GM19328 (cell line): Measurements from ENCODE around the gene MAGI2.

Experiments used
- ATAC-seq: cut with Tn5 transposase; IDR thresholded peaks from one replicate; pipeline ENCODE4 v1.9.1; 2021; ENCODE audit warnings: mild to moderate bottlenecking, moderate library complexity; ENCODE audit not compliant: unreplicated experiment

Gene MAGI2

DNA sequence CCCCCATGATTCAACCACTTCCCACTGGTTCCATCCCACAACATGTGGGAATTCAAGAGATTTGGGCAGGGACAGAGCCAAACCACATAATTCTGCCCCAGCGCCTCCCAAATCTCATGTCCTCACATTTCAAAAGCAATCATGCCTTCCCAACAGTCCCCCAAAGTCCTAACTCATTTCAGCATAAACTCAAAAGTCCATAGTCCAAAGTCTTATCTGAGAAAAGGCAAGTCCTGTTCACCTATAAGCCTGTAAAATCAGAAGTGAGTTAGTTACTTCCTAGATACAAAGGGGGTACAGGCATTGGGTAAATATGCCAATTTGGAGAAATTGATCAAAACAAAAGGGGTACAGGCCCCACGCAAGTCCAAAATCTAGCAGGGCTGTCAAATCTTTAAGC lies 272.9 kb downstream of the MAGI2 start:
- ATAC-seq = no peak

DNA sequence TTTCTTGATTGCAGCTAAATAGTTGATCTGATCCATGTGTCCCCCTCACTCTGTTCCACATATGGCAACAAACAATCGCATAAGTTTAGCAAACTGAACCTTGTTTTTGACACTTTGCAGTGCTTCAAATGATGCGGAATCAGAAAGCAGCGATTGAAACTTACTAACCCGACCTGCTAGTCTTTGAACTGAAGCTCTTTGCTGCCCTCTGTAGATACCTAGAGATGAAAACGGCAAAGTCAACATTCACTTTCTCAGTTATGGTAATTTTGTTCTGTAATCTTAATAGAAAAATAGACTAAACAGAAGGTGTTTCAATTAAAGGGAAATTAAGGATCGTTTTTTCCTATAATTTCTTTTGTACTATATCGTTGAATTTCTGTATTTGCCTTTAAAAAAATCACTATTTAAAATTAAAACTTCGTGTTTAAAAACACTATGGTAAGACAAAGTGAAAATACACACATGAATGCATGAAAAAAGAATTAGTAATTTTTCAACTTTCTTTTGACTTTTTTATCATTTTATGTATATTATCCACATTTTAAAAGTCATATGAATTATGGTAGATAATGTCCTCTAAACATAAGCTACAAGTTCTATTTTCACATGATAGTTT lies 276.5 kb downstream of the MAGI2 start:
- no peak for ATAC-seq

DNA sequence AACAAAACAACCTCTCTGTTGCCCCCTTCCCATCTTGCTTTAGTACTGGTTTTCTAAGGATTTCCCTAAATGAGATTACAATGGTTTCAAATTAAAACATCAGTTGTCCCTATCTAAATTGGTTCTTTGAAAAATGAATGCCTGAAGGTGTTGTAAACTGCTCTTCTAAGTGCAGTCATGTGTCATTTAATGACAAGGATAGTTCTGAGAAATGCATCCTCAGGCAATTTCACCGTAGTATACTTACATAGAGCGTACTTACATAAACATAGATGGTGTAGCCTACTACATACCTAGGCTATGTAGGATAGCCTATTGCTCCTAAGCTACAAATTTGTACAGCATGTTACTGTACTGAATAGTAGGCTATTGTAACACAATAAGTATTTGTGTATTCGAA lies 278.1 kb downstream of the MAGI2 start:
- ATAC-seq = no peak

DNA sequence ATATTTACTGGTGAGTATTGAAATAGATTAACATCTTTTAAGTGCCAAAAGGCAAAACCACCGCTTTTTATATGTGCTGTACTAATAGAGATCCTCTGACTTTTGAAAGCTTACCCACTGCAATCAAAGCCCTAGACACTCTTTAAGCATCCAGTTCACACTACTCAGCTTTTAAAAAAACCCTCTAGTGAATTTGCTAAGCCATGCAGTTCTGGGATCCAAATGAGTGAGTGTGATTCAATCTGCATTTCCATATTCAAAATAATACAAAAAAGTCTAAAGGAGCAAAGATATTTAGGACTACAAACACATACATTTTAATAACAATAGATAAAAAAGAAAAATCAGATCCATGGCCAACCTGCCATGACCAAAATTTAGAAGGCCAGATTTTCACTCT lies 288.2 kb downstream of the MAGI2 start:
- no peak for ATAC-seq

DNA sequence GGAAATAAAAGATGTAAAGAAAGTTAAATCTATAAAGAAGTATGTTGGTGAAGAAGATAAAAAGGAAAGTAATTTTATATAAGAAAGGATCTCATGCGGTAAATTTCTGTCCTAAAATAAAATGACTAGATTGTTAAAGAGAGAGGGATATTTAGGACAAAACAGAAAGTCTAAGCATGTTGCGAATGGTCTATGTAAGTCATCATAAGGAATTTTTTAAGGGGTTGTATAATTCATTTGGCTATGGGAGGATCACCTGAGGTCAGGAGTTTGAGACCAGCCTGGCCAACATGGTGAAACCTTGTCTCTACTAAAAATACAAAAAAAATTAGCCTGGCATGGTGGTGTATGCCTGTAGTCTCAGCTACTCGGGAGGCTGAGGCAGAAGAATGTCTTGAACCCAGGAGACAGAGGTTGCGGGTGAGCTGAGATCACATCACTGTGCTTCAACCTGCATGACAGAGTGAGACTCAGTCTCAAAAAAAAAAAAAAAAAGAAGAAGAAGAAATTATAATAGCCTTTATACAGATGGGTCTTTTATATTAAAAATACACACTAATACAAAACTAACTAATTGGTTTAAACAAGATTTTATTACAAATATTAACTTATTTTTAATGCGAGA lies 294.3 kb downstream of the MAGI2 start:
- no peak for ATAC-seq

DNA sequence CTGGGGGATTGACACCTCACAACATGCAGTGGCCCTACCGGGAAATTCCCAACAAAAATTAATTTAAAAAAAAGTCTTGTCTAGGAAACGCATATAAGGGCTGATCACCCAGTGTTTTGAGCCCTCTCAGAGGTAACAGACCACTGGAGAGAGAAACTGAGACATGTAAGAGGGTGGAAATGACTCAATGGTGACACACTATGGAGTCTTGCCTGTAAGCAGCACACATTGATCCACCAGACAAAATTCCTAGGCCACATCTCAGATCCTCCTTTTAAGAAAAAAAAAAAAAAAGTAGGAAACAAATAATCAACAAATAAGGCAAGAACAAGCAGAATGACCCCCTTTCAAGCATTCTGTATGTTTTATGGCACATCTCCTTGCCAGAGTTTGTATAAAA lies 296.2 kb downstream of the MAGI2 start:
- no peak for ATAC-seq

DNA sequence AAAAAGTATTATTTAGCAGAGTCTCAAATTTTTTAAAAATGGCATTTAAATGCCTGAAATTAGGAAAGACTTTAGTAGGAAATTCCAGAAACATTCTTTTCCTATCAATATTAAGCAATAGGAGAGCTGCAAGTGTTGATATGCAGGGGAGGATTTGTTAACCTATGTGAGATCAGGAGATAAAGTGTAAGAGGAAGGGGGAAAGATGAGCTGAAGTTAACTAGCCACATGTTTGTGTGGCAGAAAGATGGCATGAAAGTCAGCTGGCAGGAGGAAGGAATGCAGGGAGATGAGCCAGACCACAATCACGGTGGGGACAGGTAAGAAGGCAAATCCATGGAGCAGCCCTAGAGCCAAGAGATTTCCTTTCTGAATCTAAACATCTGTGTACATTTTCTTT lies 303.6 kb downstream of the MAGI2 start:
- ATAC-seq = no peak

DNA sequence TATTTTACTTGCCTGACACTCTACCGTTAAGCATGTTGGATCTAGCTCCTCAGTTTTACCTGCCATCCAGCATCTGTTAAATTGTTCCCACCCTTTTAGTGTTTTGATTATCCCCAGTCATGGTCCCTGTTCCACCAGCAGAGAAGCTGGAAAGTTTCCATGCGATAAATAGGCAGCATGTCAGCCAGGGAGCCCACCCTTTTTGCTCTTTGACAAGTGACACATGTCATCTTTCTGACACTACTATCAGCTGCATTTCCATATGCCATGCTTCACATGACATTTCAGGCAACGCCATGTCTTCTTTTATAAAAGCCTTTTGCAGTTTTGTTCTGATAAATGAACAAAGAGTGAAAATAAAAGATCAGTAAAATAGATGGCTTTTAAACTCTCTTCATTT lies 310.8 kb downstream of the MAGI2 start:
- no peak for ATAC-seq

DNA sequence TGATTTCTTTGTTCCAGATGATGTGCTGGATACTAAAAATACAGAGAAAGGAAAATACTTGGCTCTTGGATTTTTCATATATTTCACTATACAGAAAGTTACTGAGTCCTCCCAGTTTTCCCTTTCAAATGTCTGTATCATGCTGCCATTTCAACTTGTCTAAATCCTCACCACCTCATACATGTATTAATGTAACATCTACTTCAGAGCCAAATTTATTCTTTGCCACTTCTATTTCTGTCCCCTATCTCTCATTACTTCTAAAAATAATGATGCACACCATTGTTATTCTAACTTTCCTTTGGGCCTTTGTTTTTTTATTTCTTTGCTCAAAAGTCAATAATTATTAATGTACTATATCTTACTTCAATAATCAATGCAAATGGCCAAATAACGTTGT lies 312.2 kb downstream of the MAGI2 start:
- no peak for ATAC-seq

DNA sequence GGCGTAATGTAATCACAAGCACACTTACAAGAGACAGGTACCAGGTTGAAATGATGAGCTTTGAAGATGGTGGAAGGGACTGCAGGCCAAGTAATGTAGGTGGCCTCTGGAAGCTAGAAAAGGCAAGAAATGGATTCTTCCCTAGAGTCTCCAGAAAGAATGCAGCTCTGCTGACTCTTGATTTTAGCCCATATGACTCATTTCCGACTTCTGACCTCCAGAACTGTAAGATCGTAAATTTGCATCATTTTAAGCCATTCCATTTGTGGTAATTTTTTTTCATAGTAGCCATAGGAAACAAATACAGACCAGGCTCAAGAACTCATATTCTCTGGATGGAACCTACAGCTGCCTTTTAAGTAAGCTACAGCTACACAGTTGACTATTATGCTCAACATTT lies 315.5 kb downstream of the MAGI2 start:
- ATAC-seq = no peak

DNA sequence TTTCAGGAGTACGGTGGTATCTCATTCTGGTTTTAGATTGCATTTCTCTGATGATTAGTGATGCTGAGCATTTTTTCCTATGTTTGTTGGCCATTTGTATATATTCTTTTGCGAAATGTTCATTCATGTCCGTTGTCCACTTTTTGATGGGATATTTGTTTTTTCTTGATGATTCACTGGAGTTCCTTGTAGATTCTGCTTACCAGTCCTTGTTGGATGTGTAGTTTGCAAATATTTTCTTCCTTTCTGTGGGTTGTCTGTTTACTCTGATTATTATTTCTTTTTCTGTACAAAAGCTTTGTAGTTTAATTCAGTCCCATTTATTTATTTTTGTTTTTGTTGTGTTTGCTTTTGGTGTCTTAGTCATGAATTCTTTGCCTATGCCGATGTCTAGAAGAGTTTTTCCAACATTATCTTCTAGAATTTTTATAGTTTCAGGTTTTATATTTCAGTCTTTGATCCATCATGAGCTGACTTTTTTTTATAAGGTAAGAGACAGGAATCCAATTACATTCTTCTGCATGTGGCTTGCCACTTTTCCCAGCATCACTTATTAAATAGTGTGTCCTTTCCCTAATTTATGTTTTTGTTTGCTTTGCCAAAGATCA lies 320.5 kb downstream of the MAGI2 start:
- no peak for ATAC-seq

DNA sequence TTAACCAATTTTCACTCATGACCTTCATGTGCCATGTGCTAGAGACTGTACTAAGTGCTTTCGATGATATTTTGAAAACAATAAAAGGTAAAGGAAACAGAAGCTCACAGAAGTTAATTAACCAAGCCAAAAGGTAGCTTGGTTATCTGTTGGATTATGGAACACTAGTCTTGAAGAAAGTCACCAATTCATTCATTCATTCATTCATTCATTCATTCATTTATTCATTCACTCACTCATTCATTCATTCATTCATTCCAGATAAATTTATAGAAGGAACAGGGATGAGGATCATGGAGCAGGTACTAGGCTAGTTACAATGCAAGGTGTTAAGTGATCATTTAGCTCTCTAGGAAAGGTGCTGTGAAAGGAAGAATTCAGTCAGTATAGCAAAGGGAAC lies 322.8 kb downstream of the MAGI2 start:
- no peak for ATAC-seq

DNA sequence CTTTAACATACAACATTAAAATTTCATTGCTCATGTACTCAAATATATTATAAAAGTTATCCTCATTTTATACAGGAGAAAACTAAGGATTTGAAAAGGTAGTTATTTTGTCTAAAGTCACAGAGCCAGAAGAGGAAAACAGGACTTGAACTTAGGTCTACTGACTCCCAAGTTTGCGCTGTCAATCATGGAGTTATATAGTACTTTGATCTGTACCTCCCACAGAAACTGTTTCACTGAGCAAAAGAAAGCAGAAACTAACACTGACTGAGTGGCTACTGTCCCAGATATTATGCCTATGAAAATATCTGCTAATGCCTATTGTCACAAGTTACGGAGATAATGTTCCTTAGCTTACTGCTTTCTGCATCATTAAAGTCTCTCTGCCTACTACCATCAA lies 329.1 kb downstream of the MAGI2 start:
- no peak for ATAC-seq

DNA sequence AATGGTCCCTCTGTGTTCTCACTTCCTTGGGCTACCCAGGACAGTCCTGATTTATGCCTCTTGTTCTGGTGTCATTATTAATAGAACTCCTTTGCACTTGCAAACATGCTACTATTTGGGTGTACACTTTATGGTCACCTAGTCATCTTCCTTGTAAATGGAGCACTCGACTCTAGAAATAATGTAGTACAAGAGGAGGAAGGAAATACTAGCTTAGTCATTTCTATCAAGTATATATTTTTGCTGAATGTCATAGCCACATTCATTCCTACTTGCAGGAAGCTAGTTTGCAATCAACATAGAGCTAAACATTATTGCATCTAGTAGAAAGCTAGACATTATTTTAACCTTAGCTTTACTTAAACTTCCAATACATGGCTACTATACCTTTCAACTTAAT lies 335.3 kb downstream of the MAGI2 start:
- ATAC-seq = no peak

DNA sequence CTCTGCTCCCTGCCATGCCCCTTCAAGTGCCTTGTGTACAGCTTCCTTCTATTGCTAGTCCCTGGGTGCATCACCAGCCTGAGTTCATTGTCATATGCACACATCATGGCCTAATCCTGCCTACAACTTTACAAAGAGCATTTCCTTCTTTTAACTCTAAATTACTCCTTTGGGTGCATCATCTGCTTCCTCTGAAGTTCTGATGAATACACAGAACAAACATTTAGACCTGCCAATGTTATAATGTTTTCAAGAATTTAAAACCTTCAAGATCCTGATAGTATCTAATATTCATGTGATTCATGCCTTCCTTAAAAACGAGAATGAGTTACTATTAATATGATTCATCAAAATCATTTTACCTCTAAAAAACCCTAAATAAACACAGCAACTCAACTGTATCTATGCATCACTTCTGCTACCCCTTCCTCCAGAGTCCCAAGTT lies 357.1 kb downstream of the MAGI2 start:
- no peak for ATAC-seq

DNA sequence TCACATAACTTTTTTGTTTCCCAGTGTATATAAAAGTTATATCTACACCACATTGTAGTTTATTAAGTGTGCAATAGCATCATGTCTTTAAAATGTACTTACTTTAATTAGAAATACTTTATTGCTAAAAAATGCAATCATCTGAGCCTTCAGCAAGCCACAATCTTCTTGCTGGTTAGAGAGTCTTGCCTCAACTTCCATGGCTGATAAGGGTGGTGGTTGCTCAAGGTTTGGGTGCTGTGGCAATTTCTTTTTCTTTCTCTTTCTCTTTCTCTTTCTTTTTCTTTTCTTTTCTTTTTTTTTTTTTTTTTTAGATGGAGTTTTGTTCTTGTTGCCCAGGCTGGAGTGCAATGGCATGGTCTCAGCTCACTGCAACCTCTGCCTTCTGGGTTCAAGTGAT lies 360.0 kb downstream of the MAGI2 start:
- ATAC-seq = no peak

DNA sequence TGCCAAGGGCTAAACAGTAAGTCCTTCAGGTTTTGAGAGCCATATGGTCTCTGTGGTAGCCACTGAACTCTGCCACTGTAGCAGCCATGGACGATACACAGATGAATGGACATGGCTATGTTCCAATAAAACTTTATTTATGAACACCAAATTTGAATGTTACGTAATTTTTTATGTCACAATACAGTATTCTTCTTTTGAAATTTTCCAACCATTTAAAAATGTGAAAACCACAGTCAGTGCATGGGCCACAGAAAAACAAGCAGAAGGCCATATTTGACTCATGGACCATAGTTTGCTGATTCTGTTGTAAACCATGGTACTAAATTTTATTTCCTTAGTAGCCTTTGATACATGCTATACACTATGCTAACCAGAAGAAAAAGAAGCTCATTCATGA lies 361.8 kb downstream of the MAGI2 start:
- ATAC-seq = no peak

DNA sequence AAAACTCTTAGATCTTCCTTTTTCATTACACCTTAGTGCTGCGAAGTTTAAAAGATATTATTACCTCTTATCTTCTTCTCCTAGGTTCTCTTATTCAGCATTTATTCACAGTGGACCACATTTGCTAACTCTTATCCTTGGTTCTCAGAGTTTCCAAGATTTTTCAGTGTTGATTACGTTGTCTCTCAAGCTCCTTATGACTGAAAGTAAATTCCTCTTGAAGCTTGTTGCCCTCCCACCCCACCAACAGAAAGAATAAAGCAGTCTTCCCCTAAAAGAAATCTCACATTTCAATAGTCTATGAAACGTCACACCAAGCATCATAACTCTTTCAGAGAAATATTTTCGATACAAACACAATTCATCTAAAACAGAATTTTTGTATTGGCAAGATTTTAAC lies 362.5 kb downstream of the MAGI2 start:
- no peak for ATAC-seq

DNA sequence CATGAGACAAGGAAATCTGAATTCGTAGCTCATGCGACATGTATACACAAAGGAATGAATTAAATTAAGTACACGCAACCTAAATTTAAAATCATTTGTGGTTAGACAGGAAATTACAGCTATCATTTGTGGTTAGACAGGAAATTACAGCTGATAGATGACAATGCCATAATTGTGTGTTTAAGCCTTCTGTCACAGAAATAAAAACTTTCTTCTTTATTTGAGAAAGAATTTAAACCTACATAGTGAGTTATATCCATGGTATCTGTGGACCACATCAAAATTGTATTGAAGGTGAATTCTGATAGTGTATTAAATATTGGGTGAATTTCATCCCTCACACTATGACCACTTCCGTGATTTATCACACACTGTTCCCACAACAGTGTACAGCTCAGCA lies 362.9 kb downstream of the MAGI2 start:
- no peak for ATAC-seq

DNA sequence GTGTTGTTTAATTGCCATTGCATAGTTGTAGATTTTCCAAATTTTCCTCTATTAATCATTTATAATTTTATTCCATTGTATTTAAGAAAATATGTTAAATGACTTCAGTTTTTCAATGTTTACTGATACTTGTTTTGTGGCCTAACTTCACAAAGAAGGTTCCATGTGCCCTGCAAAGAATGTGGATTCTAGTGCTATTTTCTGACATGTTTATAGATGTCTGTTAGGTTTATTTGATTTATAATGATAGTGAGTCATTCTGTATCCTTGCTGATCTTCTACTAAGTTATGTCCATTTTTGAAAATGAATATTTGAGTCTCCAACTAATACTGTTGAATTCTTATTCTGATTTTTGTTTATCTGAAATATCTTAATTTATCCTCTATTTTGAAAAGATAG lies 369.0 kb downstream of the MAGI2 start:
- ATAC-seq = no peak

DNA sequence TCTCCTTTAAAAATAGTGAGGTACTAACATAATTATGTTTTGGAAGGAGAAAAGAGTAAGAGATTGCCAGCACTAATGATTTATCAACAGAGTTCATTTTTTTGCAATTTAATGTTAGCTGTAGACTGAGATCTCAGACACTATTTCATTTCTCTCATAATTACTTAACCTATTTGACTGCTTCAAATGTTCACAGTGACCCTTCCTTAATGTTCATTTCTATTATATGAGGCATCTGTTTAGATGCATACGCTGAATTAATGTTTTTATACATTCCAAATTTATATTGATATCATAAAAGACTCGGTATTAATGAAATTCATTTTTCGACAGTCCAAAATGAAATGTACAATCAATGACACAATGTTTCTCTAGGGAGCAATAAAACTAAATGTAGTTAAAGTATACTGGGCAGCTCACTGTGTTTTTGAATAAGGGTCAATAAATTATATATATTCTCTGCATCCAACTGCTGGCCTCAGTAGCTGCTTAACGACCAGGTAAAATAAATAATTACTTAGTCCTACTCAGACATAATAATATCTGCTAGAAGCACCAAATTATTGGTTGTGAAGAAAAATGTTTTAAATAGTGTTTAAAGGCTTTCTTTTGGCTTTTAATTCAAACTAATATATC lies 373.4 kb downstream of the MAGI2 start:
- no peak for ATAC-seq

DNA sequence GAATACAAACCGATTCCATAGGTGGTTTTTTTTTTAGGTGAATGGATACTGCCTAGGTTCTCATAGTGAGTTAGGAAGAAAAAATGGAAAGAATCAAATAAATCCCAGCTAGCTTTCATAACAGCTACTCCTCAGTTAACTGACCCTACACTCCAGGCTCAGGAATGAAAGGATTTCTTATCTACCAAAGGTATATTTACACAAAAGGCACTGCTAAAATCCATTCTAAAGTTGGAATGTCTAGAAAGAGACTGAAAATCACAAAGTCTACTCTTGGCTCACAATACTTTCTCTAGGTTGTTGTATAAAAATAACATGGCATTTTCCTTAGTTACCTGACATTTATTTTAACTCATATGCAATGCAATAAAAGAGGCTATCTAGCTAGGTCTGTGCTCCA lies 375.2 kb downstream of the MAGI2 start:
- ATAC-seq = no peak
